Measurements from ENCODE around the gene LASP1NB.
"Not testable (repeated sequence)": the region's sequence is repeated elsewhere in the genome, so short reads cannot be mapped to it uniquely, and the experiment has no call there.

The LASP1NB gene

GRCh38 chr17:38947189-38947588 lies 21.8 kb downstream of the LASP1NB start:
- ChIA-PET CTCF (ENCODE audit: partially characterized antibody) (interaction anchor here (1.1 kb wide), 1 partner anchor 297 kb away, joined by 3 read pairs; no protein-coding TSS in a partner anchor), POLR2A (ENCODE audit: partially characterized antibody) (no interaction called here)
- no peaks in the 10 kb centered on the region for H3K9me3 ChIP-seq (ENCODE audit: control insufficient read depth in 1 of 2, low read length in 2 of 2)
- no peaks in the 10 kb centered on the region for H3K36me3 ChIP-seq (ENCODE audit: insufficient read depth, low read length)
- H3K4me3 ChIP-seq (ENCODE audit: low read length in 2 of 2): no peak overlapping the region
- H3K36me3 Mint-ChIP-seq: no peaks in the 10 kb centered on the region
- H3K27me3 ChIP-seq (ENCODE audit: insufficient read depth, low read length): no peaks in the 10 kb centered on the region
- H3K4me1 Mint-ChIP-seq: no peaks in the 10 kb centered on the region
- H3K4me3 Mint-ChIP-seq: no peak overlapping the region
- DNase-seq: no peak
- intact Hi-C loops (cut with micrococcal nuclease): no loop called here
- no peaks in the 10 kb centered on the region for H3K27me3 Mint-ChIP-seq
- no peaks in the 10 kb centered on the region for H3K4me1 ChIP-seq (ENCODE audit: insufficient read depth, low read length)
- H3K9me3 Mint-ChIP-seq: no peaks in the 10 kb centered on the region
- no peak overlapping the region for H3K27ac ChIP-seq (ENCODE audit: low read depth, low read length)
- H3K27ac Mint-ChIP-seq: no peak overlapping the region

GRCh38 chr17:38953800-38954199 lies 28.4 kb downstream of the LASP1NB start:
- intact Hi-C loops (cut with micrococcal nuclease); CTCF ChIA-PET (ENCODE audit: partially characterized antibody); H3K4me3 Mint-ChIP-seq; POLR2A ChIA-PET (ENCODE audit: partially characterized antibody); H3K27ac Mint-ChIP-seq; H3K36me3 Mint-ChIP-seq; H3K4me1 ChIP-seq (ENCODE audit: insufficient read depth, low read length); H3K27me3 ChIP-seq (ENCODE audit: insufficient read depth, low read length); H3K4me1 Mint-ChIP-seq; H3K36me3 ChIP-seq (ENCODE audit: insufficient read depth, low read length); H3K27me3 Mint-ChIP-seq; H3K9me3 ChIP-seq (ENCODE audit: control insufficient read depth in 1 of 2, low read length in 2 of 2); H3K27ac ChIP-seq (ENCODE audit: low read depth, low read length); DNase-seq; H3K4me3 ChIP-seq (ENCODE audit: low read length in 2 of 2); H3K9me3 Mint-ChIP-seq: not testable (repeated sequence)

- H3K27ac Mint-ChIP-seq: peak overlapping the region in 1 of 7 donors; percentile 29
- no peak overlapping the region for H3K4me3 ChIP-seq (ENCODE audit: low read length in 2 of 2)
- H3K27ac ChIP-seq (ENCODE audit: low read depth, low read length): no peak overlapping the region
- H3K4me3 Mint-ChIP-seq: no peak overlapping the region
- POLR2A ChIA-PET (ENCODE audit: partially characterized antibody): no interaction called here
- no peaks in the 10 kb centered on the region for H3K36me3 ChIP-seq (ENCODE audit: insufficient read depth, low read length)
- H3K9me3 ChIP-seq (ENCODE audit: control insufficient read depth in 1 of 2, low read length in 2 of 2): no peaks in the 10 kb centered on the region
- no peaks in the 10 kb centered on the region for H3K27me3 ChIP-seq (ENCODE audit: insufficient read depth, low read length)
- no peaks in the 10 kb centered on the region for H3K27me3 Mint-ChIP-seq
- peaks cover 8 to 16% (median 10%) of the 10 kb centered on the region in 4 donors for H3K4me1 Mint-ChIP-seq
- DNase-seq: no peak
- intact Hi-C loops (cut with micrococcal nuclease): no loop called here
- peaks cover 29% of the 10 kb centered on the region for H3K4me1 ChIP-seq (ENCODE audit: insufficient read depth, low read length)
- no peaks in the 10 kb centered on the region for H3K9me3 Mint-ChIP-seq
- no peaks in the 10 kb centered on the region for H3K36me3 Mint-ChIP-seq
- CTCF ChIA-PET (ENCODE audit: partially characterized antibody): interaction anchor here (1.5 kb wide), 1 partner anchor 36 kb away, joined by 3 read pairs; no protein-coding TSS in a partner anchor
Observed at GRCh38 chr17:38958326-38958725, 32.9 kb downstream of the LASP1NB start.

DNA sequence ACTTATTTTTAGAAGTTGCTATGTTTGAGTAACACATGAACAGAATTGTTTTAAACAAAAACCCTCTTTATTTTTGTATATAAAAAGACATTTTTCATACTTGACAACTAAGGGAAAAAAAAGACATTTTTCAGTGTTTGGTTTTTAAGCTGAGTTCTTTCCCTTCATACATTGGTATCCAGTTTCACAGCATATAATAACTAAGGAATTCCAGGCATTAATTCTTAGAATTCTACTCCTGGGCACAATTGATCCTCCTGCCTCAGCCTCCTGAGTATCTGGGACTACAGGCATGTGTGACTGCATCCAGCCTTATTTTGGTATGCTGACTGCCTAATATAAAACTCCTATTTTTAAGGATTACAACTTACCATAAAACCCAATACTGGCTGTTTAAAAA lies 33.3 kb downstream of the LASP1NB start:
- H3K9me3 ChIP-seq (ENCODE audit: control insufficient read depth in 1 of 2, low read length in 2 of 2): no peaks in the 10 kb centered on the region
- H3K27me3 ChIP-seq (ENCODE audit: insufficient read depth, low read length): no peaks in the 10 kb centered on the region
- intact Hi-C loops (cut with micrococcal nuclease): no loop called here
- no peak overlapping the region for H3K4me3 ChIP-seq (ENCODE audit: low read length in 2 of 2)
- H3K36me3 ChIP-seq (ENCODE audit: insufficient read depth, low read length): no peaks in the 10 kb centered on the region
- H3K9me3 Mint-ChIP-seq: no peaks in the 10 kb centered on the region
- no peak for DNase-seq
- no peak overlapping the region for H3K27ac ChIP-seq (ENCODE audit: low read depth, low read length)
- H3K27me3 Mint-ChIP-seq: no peaks in the 10 kb centered on the region
- no peak overlapping the region for H3K27ac Mint-ChIP-seq
- no peaks in the 10 kb centered on the region for H3K36me3 Mint-ChIP-seq
- ChIA-PET CTCF (ENCODE audit: partially characterized antibody) (interaction anchor here (0.7 to 1.5 kb wide), 2 partner anchors 36 to 98 kb away, joined by 3 read pairs; no protein-coding TSS in a partner anchor), POLR2A (ENCODE audit: partially characterized antibody) (no interaction called here)
- H3K4me1 Mint-ChIP-seq: peaks cover 8 to 16% (median 10%) of the 10 kb centered on the region in 4 donors
- peaks cover 29% of the 10 kb centered on the region for H3K4me1 ChIP-seq (ENCODE audit: insufficient read depth, low read length)
- H3K4me3 Mint-ChIP-seq: no peak overlapping the region

DNA sequence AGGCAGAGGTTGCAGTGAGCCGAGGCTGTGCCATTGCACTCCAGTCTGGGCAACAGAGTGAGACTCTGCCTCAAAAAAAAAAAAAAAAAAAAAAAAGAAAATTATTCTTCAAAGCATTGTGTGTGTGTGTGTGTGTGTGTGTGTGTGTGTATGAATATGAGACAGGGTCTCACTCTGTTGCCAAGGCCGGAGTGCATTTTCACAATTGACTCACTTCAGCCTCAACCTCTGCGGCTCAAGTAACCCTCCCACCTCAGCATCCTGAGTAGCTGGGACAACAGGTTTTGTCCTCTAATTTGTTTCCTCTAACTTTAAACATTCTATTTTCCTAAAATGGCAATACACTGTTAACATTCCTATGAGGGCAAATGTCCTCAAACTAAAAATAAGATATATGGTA lies 34.1 kb downstream of the LASP1NB start:
- Mint-ChIP-seq H3K4me1 (peaks cover 8 to 16% (median 10%) of the 10 kb centered on the region in 4 donors), H3K4me3 (no peak overlapping the region), H3K27me3 (no peaks in the 10 kb centered on the region), H3K9me3 (no peaks in the 10 kb centered on the region), H3K27ac (peak overlapping the region in 1 of 7 donors; percentile 17), H3K36me3 (no peaks in the 10 kb centered on the region)
- POLR2A ChIA-PET (ENCODE audit: partially characterized antibody): no interaction called here
- Histone ChIP-seq H3K9me3 (ENCODE audit: control insufficient read depth in 1 of 2, low read length in 2 of 2) (no peaks in the 10 kb centered on the region), H3K4me3 (ENCODE audit: low read length in 2 of 2) (no peak overlapping the region), H3K36me3 (ENCODE audit: insufficient read depth, low read length) (no peaks in the 10 kb centered on the region), H3K27me3 (ENCODE audit: insufficient read depth, low read length) (no peaks in the 10 kb centered on the region), H3K4me1 (ENCODE audit: insufficient read depth, low read length) (peaks cover 29% of the 10 kb centered on the region), H3K27ac (ENCODE audit: low read depth, low read length) (no peak overlapping the region)
- CTCF ChIA-PET (ENCODE audit: partially characterized antibody): interaction anchor here (0.7 to 1.5 kb wide), 2 partner anchors 97 to 105 kb away, joined by 3 to 4 read pairs; no protein-coding TSS in a partner anchor
- intact Hi-C loops (cut with micrococcal nuclease): no loop called here
- DNase-seq: no peak

DNA sequence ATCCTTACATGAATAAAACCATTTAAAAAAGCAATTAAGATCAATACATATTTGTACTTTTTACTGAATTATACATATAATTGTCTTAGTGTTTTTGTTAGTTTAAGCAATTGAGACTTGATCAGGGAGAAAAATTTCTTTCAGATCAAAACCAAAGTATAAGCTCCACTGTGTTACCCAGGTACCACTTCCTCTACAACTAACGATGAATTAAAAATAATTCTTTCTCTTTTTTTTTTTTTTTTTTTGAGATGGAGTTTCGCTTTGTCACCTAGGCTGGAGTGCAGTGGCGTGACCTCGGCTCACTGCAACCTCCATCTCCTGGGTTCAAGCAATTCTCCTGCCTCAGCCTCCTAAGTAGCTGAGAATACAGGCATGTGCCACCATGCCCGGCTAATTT lies 35.0 kb downstream of the LASP1NB start:
- Mint-ChIP-seq H3K27ac (peak overlapping the region in 6 of 7 donors; percentile 8 to 81 (median 36)), H3K27me3 (no peaks in the 10 kb centered on the region), H3K9me3 (no peaks in the 10 kb centered on the region), H3K36me3 (no peaks in the 10 kb centered on the region), H3K4me3 (peak overlapping the region in 6 of 8 donors; percentile 33 to 54 (median 42)), H3K4me1 (peaks cover 8 to 16% (median 10%) of the 10 kb centered on the region in 4 donors)
- ChIA-PET POLR2A (ENCODE audit: partially characterized antibody) (interaction anchor here (0.6 to 1.0 kb wide), 3 partner anchors 62 to 91 kb away, joined by 3 to 4 read pairs (median 3); no protein-coding TSS in a partner anchor), CTCF (ENCODE audit: partially characterized antibody) (interaction anchor here (0.7 to 1.5 kb wide), 2 partner anchors 90 to 106 kb away, joined by 3 to 4 read pairs; partner anchors contain the start of gene LASP1)
- no peak overlapping the region for H3K4me3 ChIP-seq (ENCODE audit: low read length in 2 of 2)
- H3K27ac ChIP-seq (ENCODE audit: low read depth, low read length): no peak overlapping the region
- intact Hi-C loops (cut with micrococcal nuclease): no loop called here
- H3K4me1 ChIP-seq (ENCODE audit: insufficient read depth, low read length): peaks cover 29% of the 10 kb centered on the region
- H3K27me3 ChIP-seq (ENCODE audit: insufficient read depth, low read length): no peaks in the 10 kb centered on the region
- no peaks in the 10 kb centered on the region for H3K9me3 ChIP-seq (ENCODE audit: control insufficient read depth in 1 of 2, low read length in 2 of 2)
- peak in 4 of 5 donors; percentile 10 to 23 (median 14) for DNase-seq
- no peaks in the 10 kb centered on the region for H3K36me3 ChIP-seq (ENCODE audit: insufficient read depth, low read length)

- H3K9me3 Mint-ChIP-seq: no peaks in the 10 kb centered on the region
- intact Hi-C loops (cut with micrococcal nuclease): no loop called here
- H3K4me1 ChIP-seq (ENCODE audit: insufficient read depth, low read length): peaks cover 29% of the 10 kb centered on the region
- no peaks in the 10 kb centered on the region for H3K9me3 ChIP-seq (ENCODE audit: control insufficient read depth in 1 of 2, low read length in 2 of 2)
- POLR2A ChIA-PET (ENCODE audit: partially characterized antibody): no interaction called here
- no peak overlapping the region for H3K27ac ChIP-seq (ENCODE audit: low read depth, low read length)
- no peaks in the 10 kb centered on the region for H3K36me3 ChIP-seq (ENCODE audit: insufficient read depth, low read length)
- H3K27me3 ChIP-seq (ENCODE audit: insufficient read depth, low read length): no peaks in the 10 kb centered on the region
- peak overlapping the region in 3 of 7 donors; percentile 2 to 32 (median 19) for H3K27ac Mint-ChIP-seq
- DNase-seq: peak in 3 of 5 donors; percentile 9 to 25 (median 11)
- CTCF ChIA-PET (ENCODE audit: partially characterized antibody): interaction anchor here (0.6 kb wide), 1 partner anchor 59 kb away, joined by 3 read pairs; no protein-coding TSS in a partner anchor
- peaks cover 8 to 16% (median 10%) of the 10 kb centered on the region in 4 donors for H3K4me1 Mint-ChIP-seq
- no peaks in the 10 kb centered on the region for H3K36me3 Mint-ChIP-seq
- peak overlapping the region in 4 of 8 donors; percentile 1 to 67 (median 40) for H3K4me3 Mint-ChIP-seq
- H3K27me3 Mint-ChIP-seq: no peaks in the 10 kb centered on the region
- H3K4me3 ChIP-seq (ENCODE audit: low read length in 2 of 2): no peak overlapping the region
Observed at GRCh38 chr17:38961413-38961812, 36.0 kb downstream of the LASP1NB start.

Measured in CD4-positive, alpha-beta memory T cell (primary cell).